ENCODE measurements around the gene PPP2R3B. TPM values are rescaled to one million over a fixed set of nuclear protein-coding genes. Genes with fewer than 3 reads are reported as not detected.

PPP2R3B gene
- total RNA-seq, 6 experiments from 2014 or later = 4.2 to 6.3 (median 5.3) TPM

DNA sequence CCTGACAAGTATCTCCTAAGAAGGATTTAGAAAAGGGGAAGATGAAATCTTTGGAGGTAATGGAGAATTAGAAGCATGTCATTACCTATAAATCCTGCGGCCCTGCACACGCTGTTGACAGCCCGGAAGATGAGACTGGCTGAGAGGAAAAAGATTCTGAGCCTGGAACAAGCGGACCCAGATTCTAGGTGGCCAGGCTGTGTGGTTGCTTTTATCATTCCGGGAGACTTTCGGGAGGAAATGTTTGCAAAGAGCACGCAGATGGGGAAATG lies 5.8 kb upstream of the PPP2R3B start:
- ATAC-seq (no peak), DNase-seq (no peak)
- Histone ChIP-seq H3K27ac (no peak overlapping the region), H3K36me3 (no peaks in the 10 kb centered on the region), H3K9me3 (no peaks in the 10 kb centered on the region), H3K27me3 (no peaks in the 10 kb centered on the region), H3K4me3 (no peak overlapping the region), H3K4me1 (no peaks in the 10 kb centered on the region)
- 83% methylated on average over 5 of the region's 7 CpGs for WGBS (ENCODE audit: insufficient coverage, low coverage, low lambda C conversion rate, missing lambda C conversion rate)
- no peak for TF ChIP-seq POLR2A (IDR thresholded peaks at IDR 0.05)
- TF ChIP-seq, protein P1, sequence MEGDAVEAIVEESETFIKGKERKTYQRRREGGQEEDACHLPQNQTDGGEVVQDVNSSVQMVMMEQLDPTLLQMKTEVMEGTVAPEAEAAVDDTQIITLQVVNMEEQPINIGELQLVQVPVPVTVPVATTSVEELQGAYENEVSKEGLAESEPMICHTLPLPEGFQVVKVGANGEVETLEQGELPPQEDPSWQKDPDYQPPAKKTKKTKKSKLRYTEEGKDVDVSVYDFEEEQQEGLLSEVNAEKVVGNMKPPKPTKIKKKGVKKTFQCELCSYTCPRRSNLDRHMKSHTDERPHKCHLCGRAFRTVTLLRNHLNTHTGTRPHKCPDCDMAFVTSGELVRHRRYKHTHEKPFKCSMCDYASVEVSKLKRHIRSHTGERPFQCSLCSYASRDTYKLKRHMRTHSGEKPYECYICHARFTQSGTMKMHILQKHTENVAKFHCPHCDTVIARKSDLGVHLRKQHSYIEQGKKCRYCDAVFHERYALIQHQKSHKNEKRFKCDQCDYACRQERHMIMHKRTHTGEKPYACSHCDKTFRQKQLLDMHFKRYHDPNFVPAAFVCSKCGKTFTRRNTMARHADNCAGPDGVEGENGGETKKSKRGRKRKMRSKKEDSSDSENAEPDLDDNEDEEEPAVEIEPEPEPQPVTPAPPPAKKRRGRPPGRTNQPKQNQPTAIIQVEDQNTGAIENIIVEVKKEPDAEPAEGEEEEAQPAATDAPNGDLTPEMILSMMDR (IDR thresholded peaks at IDR 0.05) = no peak
- intact Hi-C loops (cut with DNase I) = no loop called here

DNA sequence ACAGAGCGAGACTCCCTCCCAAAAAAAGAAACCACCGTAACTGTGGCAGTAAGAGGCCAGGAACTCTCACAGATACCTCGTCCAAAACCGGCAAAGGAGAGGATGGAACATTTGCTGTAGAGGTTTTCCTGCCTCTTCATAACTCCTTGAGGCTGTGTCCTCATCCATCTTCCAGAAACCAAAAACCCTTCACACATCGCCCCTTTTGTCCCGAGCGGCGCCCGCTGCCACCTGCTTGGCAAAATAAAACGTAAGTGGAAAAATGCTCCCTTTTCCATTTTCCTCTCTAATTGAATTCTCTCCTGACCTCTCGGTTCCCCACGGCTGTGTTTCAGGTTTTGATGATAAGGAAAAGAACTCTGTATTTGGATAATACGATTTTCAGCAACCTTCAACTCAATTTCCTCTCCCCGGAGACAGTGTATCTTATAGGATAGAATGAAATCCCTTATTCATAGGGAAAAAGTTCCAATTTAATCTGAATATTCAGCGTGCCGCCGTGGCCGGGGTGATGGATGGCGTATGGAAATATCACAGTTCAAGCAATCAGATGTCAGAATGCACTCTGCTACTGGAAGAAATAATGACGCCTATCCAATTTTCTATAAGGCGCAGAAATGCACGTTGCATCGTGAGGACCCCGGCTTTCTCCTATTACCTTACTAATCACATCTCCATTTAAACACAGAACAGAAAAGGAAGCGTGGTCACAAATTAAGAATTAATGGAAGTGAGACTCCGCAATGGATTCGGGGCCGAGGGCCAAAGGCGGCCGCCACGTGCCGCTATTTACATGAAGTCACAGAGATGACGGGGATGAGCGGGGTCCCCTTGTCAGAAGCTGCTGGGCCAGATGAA lies 5.2 kb upstream of the PPP2R3B start:
- no peak for DNase-seq
- Histone ChIP-seq H3K27me3 (no peaks in the 10 kb centered on the region), H3K36me3 (no peaks in the 10 kb centered on the region), H3K27ac (no peak overlapping the region), H3K4me1 (no peaks in the 10 kb centered on the region), H3K4me3 (no peak overlapping the region), H3K9me3 (no peaks in the 10 kb centered on the region)
- intact Hi-C loops (cut with DNase I) = no loop called here
- TF ChIP-seq, protein P1 (IDR thresholded peaks at IDR 0.05) = no peak
- no peak for TF ChIP-seq POLR2A (IDR thresholded peaks at IDR 0.05)
- no peak for ATAC-seq
- WGBS (ENCODE audit: insufficient coverage, low coverage, low lambda C conversion rate, missing lambda C conversion rate) = 83% methylated on average over 27 of the region's 34 CpGs

DNA sequence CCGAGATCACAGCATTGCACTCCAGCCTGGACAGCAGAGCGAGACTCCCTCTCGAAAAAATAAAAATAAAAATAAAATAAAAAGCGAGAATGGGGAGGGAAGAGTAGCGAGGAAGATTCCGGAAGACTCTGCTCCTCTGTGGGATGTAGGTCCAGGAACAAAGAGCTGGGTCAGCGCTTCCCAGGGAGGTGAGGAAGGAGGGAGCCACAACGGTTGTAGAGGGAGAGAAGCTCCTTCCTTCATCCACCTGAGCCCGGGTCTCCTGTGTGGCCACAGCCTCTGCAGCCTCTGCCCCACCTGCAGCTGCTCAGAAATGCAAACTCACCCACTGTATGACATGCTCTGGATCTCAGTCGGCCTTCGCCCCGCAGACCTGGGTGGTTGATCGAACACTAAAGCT lies 3.8 kb upstream of the PPP2R3B start:
- intact Hi-C loops (cut with DNase I) = no loop called here
- no peaks in the 10 kb centered on the region for H3K27me3 ChIP-seq
- TF ChIP-seq, protein P1 (IDR thresholded peaks at IDR 0.05) = no peak
- TF ChIP-seq POLR2A (IDR thresholded peaks at IDR 0.05) = no peak
- DNase-seq (no peak), ATAC-seq (no peak)
- H3K27ac ChIP-seq = no peak overlapping the region
- H3K4me1 ChIP-seq = peaks cover 0 to 5% (median 0%) of the 10 kb centered on the region in 4 donors
- no peaks in the 10 kb centered on the region for H3K9me3 ChIP-seq
- no peak overlapping the region for H3K4me3 ChIP-seq
- 90% methylated on average over 11 of the region's 13 CpGs for WGBS (ENCODE audit: insufficient coverage, low coverage, low lambda C conversion rate, missing lambda C conversion rate)
- no peaks in the 10 kb centered on the region for H3K36me3 ChIP-seq

DNA sequence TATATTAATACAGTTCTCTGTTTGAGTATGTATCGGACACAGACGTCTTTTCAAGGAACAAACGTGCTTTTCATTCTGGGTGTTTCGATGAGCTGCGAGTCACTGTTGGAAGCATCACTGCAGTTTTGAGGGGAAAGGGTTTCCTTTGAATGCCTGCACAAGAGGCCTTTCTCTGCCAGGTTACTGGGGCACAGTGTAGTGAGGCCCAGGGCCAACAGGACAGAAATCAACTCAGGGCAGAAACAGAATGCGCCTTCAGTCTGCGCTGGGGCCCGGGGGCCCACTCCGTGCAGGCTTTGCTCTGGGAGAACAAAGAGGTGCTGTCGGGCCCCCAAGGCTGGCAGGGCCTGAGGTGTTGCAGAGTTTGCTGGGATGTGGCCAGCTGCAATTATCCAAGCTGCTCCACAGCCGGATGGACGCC lies 2.3 kb upstream of the PPP2R3B start:
- no peak overlapping the region for H3K4me3 ChIP-seq
- H3K9me3 ChIP-seq = no peaks in the 10 kb centered on the region
- no peak overlapping the region for H3K27ac ChIP-seq
- intact Hi-C loops (cut with DNase I) = no loop called here
- DNase-seq (no peak), ATAC-seq (no peak)
- H3K36me3 ChIP-seq = no peaks in the 10 kb centered on the region
- 91% methylated on average over 5 of the region's 12 CpGs for WGBS (ENCODE audit: insufficient coverage, low coverage, low lambda C conversion rate, missing lambda C conversion rate)
- no peaks in the 10 kb centered on the region for H3K27me3 ChIP-seq
- no peak for TF ChIP-seq POLR2A (IDR thresholded peaks at IDR 0.05)
- TF ChIP-seq, protein P1 (IDR thresholded peaks at IDR 0.05) = no peak
- peaks cover 0 to 5% (median 0%) of the 10 kb centered on the region in 4 donors for H3K4me1 ChIP-seq

Data from right lobe of liver (tissue), 6 donors.